ENCODE data around the gene APMAP. TPM values are rescaled to one million over a fixed set of nuclear protein-coding genes. Genes with fewer than 3 reads are reported as not detected.
A peak's percentile ranks its signal among the peaks of the same experiment; 100 is the strongest.

The APMAP gene
- total and polyA plus RNA-seq, 4 donors, result 132 to 378 (median 234) TPM

GRCh38 chr20:24989162-24989561 is 3.4 kb downstream of the APMAP start:
- Histone ChIP-seq H3K9ac (ENCODE audit: low read depth in 1 of 2, low read length in 2 of 2) (no peak overlapping the region), H3K36me3 (ENCODE audit: control insufficient read depth in 4 of 4, insufficient read depth in 3 of 4, low read depth in 1 of 4, low read length in 3 of 4) (no peaks in the 10 kb centered on the region), H3K4me1 (ENCODE audit: control insufficient read depth in 4 of 4, insufficient read depth in 4 of 4, low read length in 3 of 4) (peaks cover 12 to 74% (median 60%) of the 10 kb centered on the region in 4 donors), H3K27ac (ENCODE audit: low read depth in 1 of 2, low read length in 2 of 2) (peak overlapping the region; percentile 80 to 93), H3K27me3 (ENCODE audit: control insufficient read depth in 4 of 4, insufficient read depth in 4 of 4, low read length in 3 of 4) (no peaks in the 10 kb centered on the region), H3K4me3 (ENCODE audit: low read depth in 1 of 3, low read length in 3 of 3) (peak overlapping the region in 2 of 3 donors; percentile 47 to 96), H3K9me3 (ENCODE audit: control insufficient read depth in 4 of 4, low read length in 3 of 4) (no peaks in the 10 kb centered on the region)
- DNase-seq (ENCODE audit: low spot score), result no peak
- peak in 1 of 2 donors; percentile 69 for TF ChIP-seq GABPA (IDR thresholded peaks at IDR 0.05 in 1 of 2, conservative IDR thresholded peaks at IDR 0.05 in 1 of 2)
- peak; percentile 25 for TF ChIP-seq FOXA1 (IDR thresholded peaks at IDR 0.05)
- peak; percentile 59 to 87 for TF ChIP-seq EGR1 (IDR thresholded peaks at IDR 0.05; ENCODE audit: low read depth in 2 of 2)
- TF ChIP-seq RAD21 (IDR thresholded peaks at IDR 0.05), result peak in 1 of 2 donors; percentile 61
- no peak for TF ChIP-seq NR2F2 (IDR thresholded peaks at IDR 0.05)
- TF ChIP-seq HNF4A (conservative IDR thresholded peaks at IDR 0.05), result peak; percentile 88 to 91
- TF ChIP-seq CTCF (IDR thresholded peaks at IDR 0.05; ENCODE audit: low read depth, low read length, missing input control), result no peak
- TF ChIP-seq HNF4G (IDR thresholded peaks at IDR 0.05), result peak; percentile 47
- TF ChIP-seq FOXA2 (IDR thresholded peaks at IDR 0.05), result peak; percentile 75
- TF ChIP-seq TAF1 (conservative IDR thresholded peaks at IDR 0.05), result peak; percentile 87
- TF ChIP-seq ATF3 (IDR thresholded peaks at IDR 0.05), result peak; percentile 99
- peak; percentile 85 for TF ChIP-seq REST (IDR thresholded peaks at IDR 0.05)
- TF ChIP-seq YY1 (IDR thresholded peaks at IDR 0.05), result peak; percentile 70
- peak; percentile 95 for TF ChIP-seq SP1 (IDR thresholded peaks at IDR 0.05)
- peak; percentile 99 for TF ChIP-seq MAX (IDR thresholded peaks at IDR 0.05)
- peak; percentile 95 for TF ChIP-seq ZBTB33 (IDR thresholded peaks at IDR 0.05)
- peak; percentile 84 to 85 for TF ChIP-seq JUND (IDR thresholded peaks at IDR 0.05)
- peak; percentile 92 to 98 for TF ChIP-seq RXRA (IDR thresholded peaks at IDR 0.05)
- 31% methylated on average over 3 of the region's 3 CpGs for WGBS

Measured in liver (tissue), 9 donors.